SK-N-SH treated with all-trans-retinoic acid at 6 μM for 48 hours (cell line): ENCODE measurements around the gene RRM2.

Source experiments
- OSR1 ChIP-seq: fragments of 250-450 bp; sonication (Bioruptor Pico); IDR thresholded peaks from 2 replicates; pipeline ENCODE4 v1.8.0; 2022; ENCODE audit warnings: moderate library complexity, mild to moderate bottlenecking, inconsistent platforms
- RARB ChIP-seq: fragments of 250-450 bp; sonication (Bioruptor Pico); IDR thresholded peaks from 2 replicates; pipeline ENCODE4 v1.8.0; 2021; ENCODE audit warnings: mild to moderate bottlenecking, moderate library complexity
- TOX ChIP-seq: fragments of 250-450 bp; sonication (Bioruptor Pico); IDR thresholded peaks from 2 replicates; pipeline ENCODE4 v1.8.0; 2021; ENCODE audit warnings: mild to moderate bottlenecking, moderate library complexity, borderline replicate concordance
- ZFP3 ChIP-seq: fragments of 250-450 bp; sonication (Bioruptor Pico); IDR thresholded peaks from 2 replicates; pipeline ENCODE4 v1.5.0; 2020; ENCODE audit warnings: mild to moderate bottlenecking, moderate library complexity
- TF ChIP-seq, protein P1 (sequence below): fragments of 250-450 bp; sonication (Bioruptor Pico); IDR thresholded peaks from 2 replicates; pipeline ENCODE4 v1.8.0; 2020; ENCODE audit warnings: mild to moderate bottlenecking, moderate library complexity, borderline replicate concordance
- TF ChIP-seq, protein P2 (sequence below): fragments of 250-450 bp; sonication (Bioruptor Pico); IDR thresholded peaks from 2 replicates; pipeline ENCODE4 v1.5.1; 2020; ENCODE audit warnings: low read depth, mild to moderate bottlenecking, moderate library complexity

DNA sequence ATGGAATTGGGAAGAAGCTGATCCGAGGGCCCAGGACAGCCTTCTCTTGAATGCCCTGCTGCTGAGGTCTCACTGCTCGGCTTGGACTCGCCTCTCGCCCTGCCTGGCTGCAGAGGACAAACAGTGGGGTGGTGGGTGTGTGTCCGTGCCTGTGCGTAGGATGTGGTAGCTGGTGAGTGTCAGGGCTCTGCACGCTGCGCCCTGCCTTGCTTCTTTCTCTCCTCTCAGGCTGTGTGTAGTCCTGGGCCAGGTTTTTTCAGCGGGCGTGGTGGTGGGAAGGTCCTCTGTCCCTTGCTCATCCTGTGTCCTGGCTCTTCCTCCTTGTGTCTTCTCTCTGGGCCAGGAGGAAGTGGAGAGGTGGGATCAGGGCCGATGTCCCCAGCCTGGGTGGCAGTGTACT, 44.8 kb downstream of the RRM2 start:
- TF ChIP-seq, protein P1, sequence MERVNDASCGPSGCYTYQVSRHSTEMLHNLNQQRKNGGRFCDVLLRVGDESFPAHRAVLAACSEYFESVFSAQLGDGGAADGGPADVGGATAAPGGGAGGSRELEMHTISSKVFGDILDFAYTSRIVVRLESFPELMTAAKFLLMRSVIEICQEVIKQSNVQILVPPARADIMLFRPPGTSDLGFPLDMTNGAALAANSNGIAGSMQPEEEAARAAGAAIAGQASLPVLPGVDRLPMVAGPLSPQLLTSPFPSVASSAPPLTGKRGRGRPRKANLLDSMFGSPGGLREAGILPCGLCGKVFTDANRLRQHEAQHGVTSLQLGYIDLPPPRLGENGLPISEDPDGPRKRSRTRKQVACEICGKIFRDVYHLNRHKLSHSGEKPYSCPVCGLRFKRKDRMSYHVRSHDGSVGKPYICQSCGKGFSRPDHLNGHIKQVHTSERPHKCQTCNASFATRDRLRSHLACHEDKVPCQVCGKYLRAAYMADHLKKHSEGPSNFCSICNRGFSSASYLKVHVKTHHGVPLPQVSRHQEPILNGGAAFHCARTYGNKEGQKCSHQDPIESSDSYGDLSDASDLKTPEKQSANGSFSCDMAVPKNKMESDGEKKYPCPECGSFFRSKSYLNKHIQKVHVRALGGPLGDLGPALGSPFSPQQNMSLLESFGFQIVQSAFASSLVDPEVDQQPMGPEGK (CRISPR knock-in tag) = no peak
- TF ChIP-seq TOX (CRISPR knock-in tag) (no peak), RARB (CRISPR knock-in tag) (no peak), OSR1 (CRISPR knock-in tag) (no peak), ZFP3 (CRISPR knock-in tag) (no peak)
- TF ChIP-seq, protein P2, sequence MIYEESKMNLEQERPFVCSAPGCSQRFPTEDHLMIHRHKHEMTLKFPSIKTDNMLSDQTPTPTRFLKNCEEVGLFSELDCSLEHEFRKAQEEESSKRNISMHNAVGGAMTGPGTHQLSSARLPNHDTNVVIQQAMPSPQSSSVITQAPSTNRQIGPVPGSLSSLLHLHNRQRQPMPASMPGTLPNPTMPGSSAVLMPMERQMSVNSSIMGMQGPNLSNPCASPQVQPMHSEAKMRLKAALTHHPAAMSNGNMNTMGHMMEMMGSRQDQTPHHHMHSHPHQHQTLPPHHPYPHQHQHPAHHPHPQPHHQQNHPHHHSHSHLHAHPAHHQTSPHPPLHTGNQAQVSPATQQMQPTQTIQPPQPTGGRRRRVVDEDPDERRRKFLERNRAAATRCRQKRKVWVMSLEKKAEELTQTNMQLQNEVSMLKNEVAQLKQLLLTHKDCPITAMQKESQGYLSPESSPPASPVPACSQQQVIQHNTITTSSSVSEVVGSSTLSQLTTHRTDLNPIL (CRISPR knock-in tag) = no peak
